GM15510 (cell line): ENCODE measurements around the gene PIP5K1A.
A peak's percentile ranks its signal among the peaks of the same experiment; 100 is the strongest.

Experiments
- POLR2A ChIP-seq: IDR thresholded peaks from 3 replicates; pipeline ENCODE4 v1.6.1; 2011; ENCODE audit warnings: borderline replicate concordance; ENCODE audit not compliant: insufficient read length; ENCODE audit errors: extremely low read depth

The PIP5K1A gene

DNA sequence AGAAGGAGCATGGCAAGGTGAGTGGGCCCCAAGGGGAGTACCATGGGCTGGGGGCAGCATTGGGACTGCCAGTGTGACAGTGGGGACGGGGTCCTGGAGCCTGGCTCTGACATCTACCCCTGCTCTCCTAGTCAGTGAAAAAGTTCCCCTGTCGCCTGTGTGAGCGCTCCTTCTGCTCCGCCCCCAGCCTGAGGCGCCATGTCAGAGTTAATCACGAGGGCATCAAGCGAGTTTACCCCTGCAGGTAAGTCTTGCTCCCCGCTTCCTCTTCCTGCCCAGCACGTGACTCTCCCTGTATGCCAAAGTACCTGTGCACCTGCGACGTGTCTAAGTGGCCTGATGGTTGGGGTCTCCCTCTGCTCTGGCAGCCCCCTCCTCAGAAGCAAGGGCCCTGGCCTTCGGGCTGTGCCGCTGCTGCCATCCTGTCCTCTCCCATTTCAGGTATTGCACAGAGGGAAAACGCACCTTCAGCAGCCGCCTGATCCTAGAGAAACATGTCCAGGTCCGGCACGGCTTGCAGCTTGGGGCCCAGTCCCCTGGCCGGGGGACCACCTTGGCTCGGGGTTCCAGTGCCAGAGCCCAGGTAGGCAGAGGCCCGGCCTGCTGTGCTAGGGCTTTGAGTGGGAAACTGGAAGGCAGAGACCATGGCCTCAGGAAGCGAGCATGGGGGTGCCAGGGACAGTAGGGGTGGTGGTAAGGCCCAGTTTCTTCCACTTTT is 91.8 kb downstream of the PIP5K1A start:
- peak; percentile 11 for TF ChIP-seq POLR2A

DNA sequence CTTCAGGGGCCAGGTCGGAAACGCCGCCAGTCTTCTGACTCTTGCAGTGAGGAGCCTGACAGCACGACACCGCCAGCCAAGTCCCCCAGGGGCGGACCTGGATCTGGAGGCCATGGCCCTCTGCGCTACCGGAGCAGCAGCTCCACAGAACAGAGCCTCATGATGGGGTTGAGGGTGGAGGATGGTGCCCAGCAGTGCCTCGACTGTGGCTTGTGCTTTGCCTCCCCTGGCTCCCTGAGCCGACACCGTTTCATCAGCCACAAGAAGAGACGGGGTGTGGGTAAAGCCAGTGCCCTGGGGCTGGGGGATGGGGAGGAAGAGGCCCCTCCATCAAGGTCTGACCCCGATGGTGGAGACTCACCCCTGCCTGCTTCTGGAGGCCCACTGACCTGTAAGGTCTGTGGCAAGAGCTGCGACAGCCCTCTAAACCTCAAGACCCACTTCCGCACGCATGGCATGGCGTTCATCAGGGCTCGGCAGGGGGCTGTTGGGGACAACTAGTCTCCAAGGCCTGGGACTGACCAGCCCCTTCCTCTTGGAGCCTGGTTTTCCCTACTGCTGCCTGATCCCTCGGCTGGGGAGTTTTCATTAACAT is 92.5 kb downstream of the PIP5K1A start:
- peak; percentile 10 for TF ChIP-seq POLR2A

DNA sequence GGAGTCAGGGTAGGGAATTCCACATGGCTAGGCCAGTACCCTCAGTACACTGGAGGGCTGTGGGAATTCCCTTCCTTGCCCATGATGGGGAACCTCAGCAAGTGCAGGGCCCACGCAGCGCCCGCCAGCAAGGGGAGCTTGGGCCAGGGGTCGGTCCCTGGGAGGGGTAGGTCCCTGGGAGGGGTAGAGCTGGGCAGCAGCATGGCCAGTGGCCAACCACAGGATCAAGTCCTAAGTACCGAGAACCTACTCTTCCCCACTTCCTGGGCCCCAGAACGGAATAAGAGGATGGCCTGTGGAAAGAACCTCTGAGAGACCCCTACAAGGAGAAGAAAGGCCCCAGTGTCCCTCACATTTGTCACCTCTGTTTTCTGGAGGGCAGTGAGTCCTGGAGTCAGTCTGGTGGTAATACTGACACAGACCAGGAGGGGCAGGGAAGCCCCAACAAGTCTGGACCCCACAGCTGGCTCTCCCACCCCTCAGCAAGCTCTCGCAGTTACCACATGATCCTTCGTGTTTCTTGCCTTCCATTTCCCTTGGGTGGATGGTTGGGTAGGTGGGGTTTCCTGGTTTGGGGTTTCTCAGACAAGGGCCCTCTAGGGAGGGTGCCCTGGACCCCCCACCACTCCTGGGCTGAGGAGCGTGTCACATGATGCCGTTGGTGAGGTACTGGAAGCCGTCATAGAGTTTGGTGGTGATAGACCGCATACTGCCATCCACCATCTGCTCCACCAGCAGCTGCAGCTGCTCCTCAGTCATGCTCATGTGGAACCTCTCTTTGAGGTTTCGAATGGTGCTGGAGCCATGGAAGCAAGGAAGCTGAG is 94.1 kb downstream of the PIP5K1A start:
- no peak for TF ChIP-seq POLR2A

- TF ChIP-seq POLR2A = no peak
These were observed 94.7 kb downstream of the PIP5K1A start for GRCh38 chr1:151293093-151293492.

DNA sequence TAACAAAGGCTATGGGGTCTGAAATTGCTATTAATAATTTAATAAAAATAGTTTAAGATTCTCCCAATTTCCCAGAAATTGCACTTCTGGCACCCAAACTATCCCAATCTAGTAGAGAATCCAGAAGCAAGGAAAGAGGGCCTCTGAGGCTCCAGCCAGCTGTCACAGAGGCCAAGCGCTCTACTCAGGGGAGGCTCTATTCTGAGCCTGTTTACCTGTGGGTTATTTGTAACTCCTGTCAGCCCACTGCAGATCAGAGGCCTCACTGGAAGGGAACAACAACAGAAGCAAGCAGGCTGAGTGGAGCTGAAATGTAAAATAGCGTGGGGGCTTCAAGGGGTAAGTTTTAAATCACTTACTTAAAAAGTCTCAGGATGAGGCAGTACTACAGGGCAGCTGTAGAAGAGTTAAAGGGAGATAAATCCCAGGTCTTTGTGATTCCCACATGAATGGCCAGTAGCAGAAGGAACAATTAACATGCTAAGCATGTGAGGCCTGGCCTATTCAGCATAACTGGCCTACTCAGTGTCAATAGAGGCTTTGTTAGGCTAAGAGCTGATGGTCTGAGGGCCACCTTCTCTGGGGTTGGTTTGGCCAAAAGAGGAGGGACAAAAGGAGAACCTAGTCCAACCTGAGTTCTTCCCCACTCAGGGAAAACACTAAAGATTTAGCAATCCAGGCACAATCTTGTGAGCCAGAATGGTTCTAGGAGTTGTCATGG is 96.5 kb downstream of the PIP5K1A start:
- TF ChIP-seq POLR2A = no peak
